Measurements from ENCODE around the gene MYPN.
A peak's percentile ranks its signal among the peaks of the same experiment; 100 is the strongest.
"Not testable (repeated sequence)": the region's sequence is repeated elsewhere in the genome, so short reads cannot be mapped to it uniquely, and the experiment has no call there.

MYPN gene

DNA sequence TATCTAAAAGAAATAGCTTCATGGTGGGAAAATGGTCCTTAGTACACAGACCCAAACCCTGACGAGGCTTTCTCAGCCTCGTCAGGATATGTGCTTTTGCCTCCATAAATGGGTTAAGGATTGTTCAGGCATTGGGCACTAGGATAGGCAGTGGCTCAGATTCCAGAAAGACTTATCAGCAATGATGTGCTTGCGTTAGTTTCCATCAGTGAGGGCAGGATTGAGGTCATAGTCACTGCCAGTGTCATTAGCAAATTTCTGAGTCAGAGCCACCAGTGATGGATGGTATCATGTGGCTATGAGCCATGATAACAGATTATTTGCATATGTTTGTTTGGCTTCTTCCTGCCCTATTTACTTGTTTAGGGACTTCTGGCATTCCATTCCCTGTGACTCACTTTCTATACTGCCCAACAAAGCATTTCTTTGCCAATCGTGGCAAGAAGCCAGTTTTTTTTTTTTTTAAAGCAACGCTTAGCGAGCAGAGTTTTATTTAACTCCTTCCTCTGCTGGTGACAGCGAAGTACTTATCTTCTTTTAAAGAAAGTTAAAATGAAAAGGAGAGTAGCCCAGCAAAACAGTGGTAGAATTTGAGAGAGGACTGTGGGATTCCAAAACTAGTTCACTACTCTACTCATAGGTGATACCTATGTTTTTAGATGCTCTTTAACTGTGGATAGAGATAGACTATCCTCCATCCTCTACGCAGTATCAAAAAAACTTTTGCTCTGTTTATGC, 44.4 kb downstream of the MYPN start:
- Histone ChIP-seq H3K36me3 (no peaks in the 10 kb centered on the region), H3K4me3 (ENCODE audit: low read depth, low read length) (peak overlapping the region; percentile 33), H3K4me1 (peaks cover 16% of the 10 kb centered on the region), H3K27me3 (no peaks in the 10 kb centered on the region), H3K9me3 (no peaks in the 10 kb centered on the region)
- TF ChIP-seq, protein P1, sequence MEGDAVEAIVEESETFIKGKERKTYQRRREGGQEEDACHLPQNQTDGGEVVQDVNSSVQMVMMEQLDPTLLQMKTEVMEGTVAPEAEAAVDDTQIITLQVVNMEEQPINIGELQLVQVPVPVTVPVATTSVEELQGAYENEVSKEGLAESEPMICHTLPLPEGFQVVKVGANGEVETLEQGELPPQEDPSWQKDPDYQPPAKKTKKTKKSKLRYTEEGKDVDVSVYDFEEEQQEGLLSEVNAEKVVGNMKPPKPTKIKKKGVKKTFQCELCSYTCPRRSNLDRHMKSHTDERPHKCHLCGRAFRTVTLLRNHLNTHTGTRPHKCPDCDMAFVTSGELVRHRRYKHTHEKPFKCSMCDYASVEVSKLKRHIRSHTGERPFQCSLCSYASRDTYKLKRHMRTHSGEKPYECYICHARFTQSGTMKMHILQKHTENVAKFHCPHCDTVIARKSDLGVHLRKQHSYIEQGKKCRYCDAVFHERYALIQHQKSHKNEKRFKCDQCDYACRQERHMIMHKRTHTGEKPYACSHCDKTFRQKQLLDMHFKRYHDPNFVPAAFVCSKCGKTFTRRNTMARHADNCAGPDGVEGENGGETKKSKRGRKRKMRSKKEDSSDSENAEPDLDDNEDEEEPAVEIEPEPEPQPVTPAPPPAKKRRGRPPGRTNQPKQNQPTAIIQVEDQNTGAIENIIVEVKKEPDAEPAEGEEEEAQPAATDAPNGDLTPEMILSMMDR (IDR thresholded peaks at IDR 0.05; ENCODE audit: low read depth, low read length) = no peak
- DNase-seq = peak; percentile 71

DNA sequence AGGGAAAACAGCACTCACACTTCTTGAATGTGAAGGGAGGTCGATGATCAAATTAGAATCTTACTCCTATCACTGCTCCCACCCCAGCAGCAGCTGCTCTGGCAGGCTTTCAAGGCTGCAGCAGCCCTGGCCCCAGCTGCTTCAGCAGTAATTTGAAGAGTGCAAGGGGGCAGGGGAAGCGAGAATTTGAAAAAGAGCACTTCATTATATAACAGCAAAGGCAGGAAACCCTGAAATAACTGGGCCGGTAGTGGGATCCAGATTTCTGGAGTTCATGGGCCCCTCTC, 44.9 kb downstream of the MYPN start:
- no peaks in the 10 kb centered on the region for H3K9me3 ChIP-seq
- no peaks in the 10 kb centered on the region for H3K36me3 ChIP-seq
- TF ChIP-seq, protein P1 (IDR thresholded peaks at IDR 0.05; ENCODE audit: low read depth, low read length) = no peak
- peaks cover 16% of the 10 kb centered on the region for H3K4me1 ChIP-seq
- H3K27me3 ChIP-seq = no peaks in the 10 kb centered on the region
- DNase-seq = peak; percentile 84
- peak overlapping the region; percentile 33 for H3K4me3 ChIP-seq (ENCODE audit: low read depth, low read length)

DNA sequence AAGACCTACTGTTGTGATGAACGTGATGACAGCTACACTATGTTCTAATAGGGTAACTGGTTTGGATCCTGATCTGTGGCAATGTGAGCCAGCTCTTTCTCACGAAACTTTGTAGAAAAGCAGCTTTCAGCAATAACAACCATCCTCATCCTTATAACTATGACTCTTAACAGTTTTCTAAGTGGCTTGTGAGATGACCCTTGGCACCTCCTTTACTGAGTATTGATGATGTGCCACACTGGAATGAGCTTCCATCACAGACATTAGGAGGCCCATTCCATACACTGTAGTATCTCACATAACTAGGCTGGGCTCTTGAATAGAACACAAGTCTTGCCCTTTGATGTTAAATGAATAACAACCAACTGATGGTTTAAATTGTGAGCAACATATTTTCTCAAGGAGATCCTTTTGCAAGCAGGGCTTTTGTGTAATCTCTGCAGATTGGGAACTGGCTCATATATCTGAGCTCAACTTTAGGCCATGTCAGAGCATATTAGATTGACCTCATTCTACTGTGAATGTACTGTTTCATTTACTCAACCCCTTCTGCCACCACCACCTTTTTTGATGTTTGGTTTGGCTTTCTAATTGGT, 46.4 kb downstream of the MYPN start:
- Histone ChIP-seq H3K4me1 (peaks cover 16% of the 10 kb centered on the region), H3K4me3 (ENCODE audit: low read depth, low read length) (no peak overlapping the region), H3K27me3 (no peaks in the 10 kb centered on the region), H3K9me3 (no peaks in the 10 kb centered on the region), H3K36me3 (no peaks in the 10 kb centered on the region)
- TF ChIP-seq, protein P1 (IDR thresholded peaks at IDR 0.05; ENCODE audit: low read depth, low read length) = no peak
- no peak for DNase-seq

DNA sequence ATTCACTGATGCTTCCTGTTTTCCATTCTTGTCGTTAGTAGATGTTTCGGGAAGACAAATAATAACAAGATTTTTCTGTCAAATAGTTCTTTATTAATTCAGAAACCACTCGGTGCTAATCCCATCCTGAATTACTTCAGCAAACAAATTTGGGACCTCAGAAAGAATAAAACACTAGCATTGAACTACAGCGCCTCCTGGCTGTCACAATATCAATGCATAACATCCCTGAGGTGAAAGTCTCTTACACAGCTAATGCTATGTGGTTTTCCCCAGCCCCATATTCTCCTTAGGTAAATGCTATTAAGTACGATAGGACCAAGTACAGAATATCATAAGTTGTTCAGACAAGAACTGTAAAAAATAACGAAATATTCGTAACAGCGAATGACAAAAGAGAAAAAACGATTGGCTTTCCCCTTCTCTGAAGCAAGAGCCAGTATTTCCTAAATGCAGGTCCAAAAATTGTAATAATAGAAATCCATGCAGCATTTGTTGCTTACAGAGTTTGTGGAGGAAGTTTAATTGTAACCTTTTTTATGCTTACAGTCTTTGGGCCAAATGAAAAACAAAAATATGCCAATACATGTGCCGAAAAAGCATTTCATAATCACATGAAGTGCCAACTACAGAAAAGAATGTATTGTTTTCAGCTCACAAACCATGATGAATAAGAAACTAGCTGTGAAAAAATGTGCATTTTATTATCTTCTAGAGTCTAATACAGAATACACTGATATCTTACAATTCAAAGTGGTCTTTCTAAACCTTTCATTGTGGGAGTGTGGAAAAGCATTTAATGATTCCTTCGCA, 47.3 kb downstream of the MYPN start:
- Histone ChIP-seq H3K27me3 (no peaks in the 10 kb centered on the region), H3K9me3 (no peaks in the 10 kb centered on the region), H3K4me3 (ENCODE audit: low read depth, low read length) (no peak overlapping the region), H3K36me3 (no peaks in the 10 kb centered on the region), H3K4me1 (peaks cover 16% of the 10 kb centered on the region)
- TF ChIP-seq, protein P1 (IDR thresholded peaks at IDR 0.05; ENCODE audit: low read depth, low read length) = peak; percentile 91
- DNase-seq = peak; percentile 68

DNA sequence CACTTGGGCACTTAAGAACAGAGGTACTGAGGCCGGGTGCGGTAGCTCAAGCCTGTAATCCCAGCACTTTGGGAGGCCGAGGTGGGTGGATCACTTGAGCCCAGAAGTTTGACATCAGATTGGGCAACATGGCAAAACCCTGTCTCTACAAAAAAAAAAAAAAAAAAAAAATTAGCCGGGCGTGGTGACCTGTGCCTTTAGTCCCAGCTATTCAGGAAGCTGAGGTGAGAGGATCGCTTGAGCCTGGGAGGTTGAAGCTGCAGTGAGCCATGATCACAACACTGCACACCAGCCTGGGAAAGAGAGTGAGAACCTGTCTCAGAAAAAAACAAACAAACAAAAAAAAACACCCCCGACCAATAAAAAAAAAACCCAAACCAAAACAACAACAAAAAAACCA, 48.2 kb downstream of the MYPN start:
- H3K4me1 ChIP-seq = peaks cover 11% of the 10 kb centered on the region
- not testable (repeated sequence) for H3K9me3 ChIP-seq; H3K36me3 ChIP-seq; DNase-seq; H3K27me3 ChIP-seq; H3K4me3 ChIP-seq (ENCODE audit: low read depth, low read length)

DNA sequence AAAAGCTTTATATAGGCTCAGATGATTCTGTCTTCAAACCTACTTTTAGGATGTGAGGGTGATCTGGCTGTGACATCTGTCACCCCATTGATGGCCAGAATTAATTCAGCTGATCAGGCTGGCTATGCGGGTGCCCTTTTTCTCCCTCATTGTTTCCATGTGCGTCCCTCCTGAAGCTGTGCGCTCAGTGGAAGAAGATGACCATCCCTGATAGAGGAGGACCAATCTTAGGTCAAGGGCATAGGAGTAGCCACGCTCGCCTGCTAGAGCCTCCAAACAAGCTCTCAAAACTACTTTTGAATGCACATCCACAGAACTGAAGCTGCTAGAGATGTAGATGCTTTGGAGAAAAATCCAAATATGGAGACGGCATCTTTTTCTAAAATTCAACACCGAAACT, 48.7 kb downstream of the MYPN start:
- H3K9me3 ChIP-seq = no peaks in the 10 kb centered on the region
- TF ChIP-seq, protein P1 (IDR thresholded peaks at IDR 0.05; ENCODE audit: low read depth, low read length) = no peak
- H3K4me3 ChIP-seq (ENCODE audit: low read depth, low read length) = no peak overlapping the region
- DNase-seq = no peak
- H3K4me1 ChIP-seq = peaks cover 10% of the 10 kb centered on the region
- H3K36me3 ChIP-seq = no peaks in the 10 kb centered on the region
- H3K27me3 ChIP-seq = no peaks in the 10 kb centered on the region
